Activated CD4-positive, alpha-beta T cell treated with anti-CD3 and anti-CD28 coated beads, Interleukin-2, Interleukin-6, amounts not matched to agents 100 ng/mL and 50 ng/mL, durations not matched to agents 16 hours and 8 hours (primary cell): Measurements from ENCODE around the gene RARRES2.

Experiments used
- DNase-seq: peaks from one replicate; pipeline ENCODE4 v3.0.0-alpha.2; 2020

RARRES2 gene

GRCh38 chr7:150375662-150376521, 34.5 kb upstream of the RARRES2 start:
- peak; percentile 33 for DNase-seq

GRCh38 chr7:150374472-150374871, 33.0 kb upstream of the RARRES2 start:
- no peak for DNase-seq

- no peak for DNase-seq
These were observed 32.6 kb upstream of the RARRES2 start for GRCh38 chr7:150374026-150374425.

- DNase-seq: no peak
These were observed 31.8 kb upstream of the RARRES2 start for GRCh38 chr7:150373049-150373801.

GRCh38 chr7:150372271-150373048, 31.0 kb upstream of the RARRES2 start:
- DNase-seq: no peak

GRCh38 chr7:150371996-150372270, 30.5 kb upstream of the RARRES2 start:
- no peak for DNase-seq

GRCh38 chr7:150371131-150371995, 29.9 kb upstream of the RARRES2 start:
- DNase-seq: no peak

- DNase-seq: no peak
These were observed 29.2 kb upstream of the RARRES2 start for GRCh38 chr7:150370612-150371071.

- DNase-seq: no peak
These were observed 28.5 kb upstream of the RARRES2 start for GRCh38 chr7:150369748-150370501.

GRCh38 chr7:150368884-150369747, 27.7 kb upstream of the RARRES2 start:
- DNase-seq: peak; percentile 51

- DNase-seq: peak; percentile 87
These were observed 26.9 kb upstream of the RARRES2 start, which contains the start of gene REPIN1 for GRCh38 chr7:150368096-150368883. Gene REPIN1, plus strand, starts transcription at chr7:150368822. Its CDS starts 890 bp downstream, at chr7:150369712.

GRCh38 chr7:150367677-150368095, 26.3 kb upstream of the RARRES2 start:
- no peak for DNase-seq

GRCh38 chr7:150365673-150366398, 24.4 kb upstream of the RARRES2 start:
- DNase-seq: no peak

GRCh38 chr7:150365194-150365593, 23.8 kb upstream of the RARRES2 start:
- DNase-seq: no peak

GRCh38 chr7:150363872-150364271, 22.4 kb upstream of the RARRES2 start:
- DNase-seq: peak; percentile 30

- no peak for DNase-seq
These were observed 21.9 kb upstream of the RARRES2 start for GRCh38 chr7:150363370-150363769.

GRCh38 chr7:150361807-150362621, 20.6 kb upstream of the RARRES2 start:
- no peak for DNase-seq

GRCh38 chr7:150361402-150361801, 20.0 kb upstream of the RARRES2 start:
- DNase-seq: no peak
